ENCODE data around the gene PGS1. TPM values are rescaled to one million over a fixed set of nuclear protein-coding genes. Genes with fewer than 3 reads are reported as not detected.

The PGS1 gene
- total RNA-seq, 1 donor from 2014 or later = 22.1 TPM

GRCh38 chr17:78360371-78361224 lies 17.9 kb upstream of the PGS1 start:
- DNase-seq (ENCODE audit: low spot score) = peak; percentile 98
- intact Hi-C loops (cut with DNase I) = loop anchor here (1.0 to 2.0 kb wide), 4 partner anchors 37 to 70 kb away; no protein-coding TSS in a partner anchor

GRCh38 chr17:78361225-78361701 lies 17.2 kb upstream of the PGS1 start:
- intact Hi-C loops (cut with DNase I) = loop anchor here (2.0 kb wide), 3 partner anchors 46 to 70 kb away; no protein-coding TSS in a partner anchor

GRCh38 chr17:78362232-78362631 lies 16.2 kb upstream of the PGS1 start:
- intact Hi-C loops (cut with DNase I) = no loop called here

More at GRCh38 chr17:78361225-78361701, 17.2 kb upstream of the PGS1 start:
- no peak for DNase-seq (ENCODE audit: low spot score)

GRCh38 chr17:78362671-78363070 lies 15.8 kb upstream of the PGS1 start:
- no peak for DNase-seq (ENCODE audit: low spot score)
- intact Hi-C loops (cut with DNase I) = no loop called here

More at GRCh38 chr17:78362232-78362631, 16.2 kb upstream of the PGS1 start:
- DNase-seq (ENCODE audit: low spot score) = no peak

- intact Hi-C loops (cut with DNase I) = no loop called here
- no peak for DNase-seq (ENCODE audit: low spot score)
Measured at GRCh38 chr17:78364436-78365281, 13.8 kb upstream of the PGS1 start.

GRCh38 chr17:78365561-78366108 lies 12.8 kb upstream of the PGS1 start:
- no peak for DNase-seq (ENCODE audit: low spot score)
- intact Hi-C loops (cut with DNase I) = no loop called here

GRCh38 chr17:78366109-78366848 lies 12.2 kb upstream of the PGS1 start:
- intact Hi-C loops (cut with DNase I) = no loop called here
- DNase-seq (ENCODE audit: low spot score) = no peak

GRCh38 chr17:78367193-78367592 lies 11.3 kb upstream of the PGS1 start:
- intact Hi-C loops (cut with DNase I) = no loop called here
- no peak for DNase-seq (ENCODE audit: low spot score)

GRCh38 chr17:78368348-78368747 lies 10.1 kb upstream of the PGS1 start:
- intact Hi-C loops (cut with DNase I) = no loop called here
- no peak for DNase-seq (ENCODE audit: low spot score)

GRCh38 chr17:78368854-78369495 lies 9.5 kb upstream of the PGS1 start:
- DNase-seq (ENCODE audit: low spot score) = no peak
- intact Hi-C loops (cut with DNase I) = no loop called here

GRCh38 chr17:78369791-78370381 lies 8.6 kb upstream of the PGS1 start:
- intact Hi-C loops (cut with DNase I) = no loop called here
- no peak for DNase-seq (ENCODE audit: low spot score)

- no peak for DNase-seq (ENCODE audit: low spot score)
- intact Hi-C loops (cut with DNase I) = no loop called here
Measured at GRCh38 chr17:78371056-78371455, 7.4 kb upstream of the PGS1 start.

- no peak for DNase-seq (ENCODE audit: low spot score)
- intact Hi-C loops (cut with DNase I) = no loop called here
Measured at GRCh38 chr17:78372841-78373240, 5.6 kb upstream of the PGS1 start.

- DNase-seq (ENCODE audit: low spot score) = no peak
- intact Hi-C loops (cut with DNase I) = no loop called here
Measured at GRCh38 chr17:78374189-78374588, 4.3 kb upstream of the PGS1 start.

- DNase-seq (ENCODE audit: low spot score) = no peak
- intact Hi-C loops (cut with DNase I) = no loop called here
Measured at GRCh38 chr17:78374631-78375274, 3.7 kb upstream of the PGS1 start.

- DNase-seq (ENCODE audit: low spot score) = no peak
- intact Hi-C loops (cut with DNase I) = no loop called here
Measured at GRCh38 chr17:78375401-78376151, 2.9 kb upstream of the PGS1 start.

GRCh38 chr17:78376161-78376560 lies 2.3 kb upstream of the PGS1 start:
- intact Hi-C loops (cut with DNase I) = no loop called here
- DNase-seq (ENCODE audit: low spot score) = no peak

Data from cardiac septum (tissue), 1 donor.